GM23338 (cell line): ENCODE results near the gene SORBS2.

ENCODE experiments used
- CREB1 ChIP-seq: fragments of 250-450 bp; sonication (Bioruptor Pico); IDR thresholded peaks from 2 replicates; pipeline ENCODE4 v1.5.0; 2020; ENCODE audit warnings: low read depth, mild to moderate bottlenecking, moderate library complexity
- EZH2phosphoT487 ChIP-seq: fragments of 200-600 bp; sonication (generic); IDR thresholded peaks from one replicate; pipeline ENCODE4 v1.8.1; 2018; ENCODE audit warnings: antibody characterized with exemption; ENCODE audit not compliant: unreplicated experiment
- NANOG ChIP-seq: IDR thresholded peaks from 2 replicates; pipeline ENCODE4 v1.6.1; 2016; ENCODE audit warnings: antibody characterized with exemption, borderline replicate concordance
- POLR2AphosphoS5 ChIP-seq: IDR thresholded peaks from 2 replicates; pipeline ENCODE4 v1.6.1; 2016; ENCODE audit warnings: antibody characterized with exemption, low read depth
- ZNF331 ChIP-seq: fragments of 250-450 bp; sonication (Bioruptor Pico); IDR thresholded peaks from 2 replicates; pipeline ENCODE4 v1.5.0; 2020; ENCODE audit warnings: low read depth, mild to moderate bottlenecking, moderate library complexity
- TF ChIP-seq, protein P1 (sequence below), 2 experiments: fragments of 200-600 bp in 1 of 2; sonication (generic) in 1 of 2; conservative IDR thresholded peaks; 2 replicates each; pipeline versions ENCODE4 v1.5.1 to v1.6.1; 2016 to 2017; ENCODE audit warnings: antibody characterized with exemption in 2 of 2, low read depth in 2 of 2, mild to moderate bottlenecking in 2 of 2, moderate library complexity in 1 of 2
- TF ChIP-seq, protein P2 (sequence below): IDR thresholded peaks from one replicate; pipeline ENCODE4 v1.6.1; 2018; ENCODE audit warnings: antibody characterized with exemption; ENCODE audit not compliant: unreplicated experiment

DNA sequence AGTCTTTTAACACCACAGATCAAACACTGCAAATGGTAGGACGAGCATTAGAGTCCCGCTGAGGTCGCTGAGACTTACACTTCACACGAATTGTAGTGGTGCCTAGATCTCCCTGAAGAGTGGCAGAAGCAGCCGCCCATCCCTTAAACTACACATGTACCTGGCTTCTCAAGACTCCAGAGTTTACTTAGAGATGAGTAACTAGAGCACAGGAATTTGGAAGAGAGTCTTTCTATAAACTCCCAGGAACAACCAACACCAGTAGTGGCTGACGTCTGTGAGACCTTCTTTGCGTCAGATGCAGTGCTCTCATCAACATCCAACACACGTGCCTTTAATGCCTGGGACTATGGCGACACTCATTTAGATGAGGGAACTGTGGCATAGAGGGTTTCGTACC, 12.6 kb downstream of the SORBS2 start:
- TF ChIP-seq, protein P1, sequence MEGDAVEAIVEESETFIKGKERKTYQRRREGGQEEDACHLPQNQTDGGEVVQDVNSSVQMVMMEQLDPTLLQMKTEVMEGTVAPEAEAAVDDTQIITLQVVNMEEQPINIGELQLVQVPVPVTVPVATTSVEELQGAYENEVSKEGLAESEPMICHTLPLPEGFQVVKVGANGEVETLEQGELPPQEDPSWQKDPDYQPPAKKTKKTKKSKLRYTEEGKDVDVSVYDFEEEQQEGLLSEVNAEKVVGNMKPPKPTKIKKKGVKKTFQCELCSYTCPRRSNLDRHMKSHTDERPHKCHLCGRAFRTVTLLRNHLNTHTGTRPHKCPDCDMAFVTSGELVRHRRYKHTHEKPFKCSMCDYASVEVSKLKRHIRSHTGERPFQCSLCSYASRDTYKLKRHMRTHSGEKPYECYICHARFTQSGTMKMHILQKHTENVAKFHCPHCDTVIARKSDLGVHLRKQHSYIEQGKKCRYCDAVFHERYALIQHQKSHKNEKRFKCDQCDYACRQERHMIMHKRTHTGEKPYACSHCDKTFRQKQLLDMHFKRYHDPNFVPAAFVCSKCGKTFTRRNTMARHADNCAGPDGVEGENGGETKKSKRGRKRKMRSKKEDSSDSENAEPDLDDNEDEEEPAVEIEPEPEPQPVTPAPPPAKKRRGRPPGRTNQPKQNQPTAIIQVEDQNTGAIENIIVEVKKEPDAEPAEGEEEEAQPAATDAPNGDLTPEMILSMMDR (conservative IDR thresholded peaks at IDR 0.05; ENCODE audit: low read depth in 2 of 2): no peak
- TF ChIP-seq NANOG: no peak
- TF ChIP-seq CREB1 (CRISPR knock-in tag): no peak
- no peak for TF ChIP-seq POLR2AphosphoS5
- TF ChIP-seq EZH2phosphoT487: no peak
- TF ChIP-seq ZNF331: no peak
- TF ChIP-seq, protein P2, sequence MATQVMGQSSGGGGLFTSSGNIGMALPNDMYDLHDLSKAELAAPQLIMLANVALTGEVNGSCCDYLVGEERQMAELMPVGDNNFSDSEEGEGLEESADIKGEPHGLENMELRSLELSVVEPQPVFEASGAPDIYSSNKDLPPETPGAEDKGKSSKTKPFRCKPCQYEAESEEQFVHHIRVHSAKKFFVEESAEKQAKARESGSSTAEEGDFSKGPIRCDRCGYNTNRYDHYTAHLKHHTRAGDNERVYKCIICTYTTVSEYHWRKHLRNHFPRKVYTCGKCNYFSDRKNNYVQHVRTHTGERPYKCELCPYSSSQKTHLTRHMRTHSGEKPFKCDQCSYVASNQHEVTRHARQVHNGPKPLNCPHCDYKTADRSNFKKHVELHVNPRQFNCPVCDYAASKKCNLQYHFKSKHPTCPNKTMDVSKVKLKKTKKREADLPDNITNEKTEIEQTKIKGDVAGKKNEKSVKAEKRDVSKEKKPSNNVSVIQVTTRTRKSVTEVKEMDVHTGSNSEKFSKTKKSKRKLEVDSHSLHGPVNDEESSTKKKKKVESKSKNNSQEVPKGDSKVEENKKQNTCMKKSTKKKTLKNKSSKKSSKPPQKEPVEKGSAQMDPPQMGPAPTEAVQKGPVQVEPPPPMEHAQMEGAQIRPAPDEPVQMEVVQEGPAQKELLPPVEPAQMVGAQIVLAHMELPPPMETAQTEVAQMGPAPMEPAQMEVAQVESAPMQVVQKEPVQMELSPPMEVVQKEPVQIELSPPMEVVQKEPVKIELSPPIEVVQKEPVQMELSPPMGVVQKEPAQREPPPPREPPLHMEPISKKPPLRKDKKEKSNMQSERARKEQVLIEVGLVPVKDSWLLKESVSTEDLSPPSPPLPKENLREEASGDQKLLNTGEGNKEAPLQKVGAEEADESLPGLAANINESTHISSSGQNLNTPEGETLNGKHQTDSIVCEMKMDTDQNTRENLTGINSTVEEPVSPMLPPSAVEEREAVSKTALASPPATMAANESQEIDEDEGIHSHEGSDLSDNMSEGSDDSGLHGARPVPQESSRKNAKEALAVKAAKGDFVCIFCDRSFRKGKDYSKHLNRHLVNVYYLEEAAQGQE: no peak
